GM23338 (cell line): Measurements from ENCODE around the gene PIM3. TPM values are rescaled to one million over a fixed set of nuclear protein-coding genes. Genes with fewer than 3 reads are reported as not detected.

ENCODE experiments used
- ATAC-seq: fragments of 200-7000 bp; cut with Tn5 transposase; 3 replicates; pipeline ENCODE4 v1.9.1; 2020
- DNase-seq: peaks from one replicate; pipeline ENCODE4 v3.0.0-alpha.2; 2015; ENCODE audit warnings: low spot score
- H2AFZ ChIP-seq: fragments of 200-600 bp; sonication (generic); 2 replicates; pipeline ENCODE4 v1.8.0; 2016; ENCODE audit warnings: antibody characterized with exemption, mild to moderate bottlenecking, moderate library complexity
- H3F3A ChIP-seq: fragments of 200-600 bp; sonication (generic); replicated peaks from 2 replicates; pipeline ENCODE4 v1.8.0; 2017; ENCODE audit warnings: antibody characterized with exemption, mixed run types, low read depth
- H3K27ac ChIP-seq: fragments of 200-600 bp; sonication (generic); 2 replicates; pipeline ENCODE4 v1.6.1; 2016; ENCODE audit warnings: low read depth
- H3K27me3 ChIP-seq: fragments of 200-600 bp; sonication (generic); 2 replicates; pipeline ENCODE4 v1.8.0; 2016; ENCODE audit warnings: mild to moderate bottlenecking, mixed run types, moderate library complexity; ENCODE audit not compliant: insufficient read depth
- H3K36me3 ChIP-seq: fragments of 200-600 bp; sonication (generic); 2 replicates; pipeline ENCODE4 v1.8.0; 2016; ENCODE audit warnings: mild to moderate bottlenecking; ENCODE audit not compliant: insufficient read depth
- H3K4me1 ChIP-seq: fragments of 200-600 bp; sonication (generic); 2 replicates; pipeline ENCODE4 v1.8.0; 2016; ENCODE audit warnings: mild to moderate bottlenecking, moderate library complexity; ENCODE audit not compliant: insufficient read depth
- H3K4me2 ChIP-seq: fragments of 200-600 bp; sonication (generic); 2 replicates; pipeline ENCODE4 v1.7.1; 2017; ENCODE audit warnings: mixed run types
- H3K4me3 ChIP-seq: fragments of 200-600 bp; sonication (generic); 2 replicates; pipeline ENCODE4 v1.6.1; 2016; ENCODE audit warnings: mixed run types
- H3K79me2 ChIP-seq: fragments of 200-600 bp; sonication (generic); replicated peaks from 2 replicates; pipeline ENCODE4 v1.8.0; 2017; ENCODE audit warnings: mild to moderate bottlenecking; ENCODE audit not compliant: insufficient read depth
- H3K9me2 ChIP-seq: fragments of 200-600 bp; sonication (generic); 2 replicates; pipeline ENCODE4 v1.8.0; 2017; ENCODE audit not compliant: insufficient read depth
- H4K20me1 ChIP-seq: fragments of 200-600 bp; sonication (generic); replicated peaks from 2 replicates; pipeline ENCODE4 v1.8.0; 2017; ENCODE audit warnings: mild to moderate bottlenecking; ENCODE audit not compliant: insufficient read depth
- H3K27ac Mint-ChIP-seq: 2 replicates; pipeline ENCODE4 v1.8.0; 2020; ENCODE audit warnings: inconsistent platforms, mild to moderate bottlenecking, moderate library complexity, mixed read lengths
- H3K27me3 Mint-ChIP-seq: 3 replicates; pipeline ENCODE4 v1.8.0; 2022; ENCODE audit warnings: low read depth, mild to moderate bottlenecking, moderate library complexity, mixed read lengths, inconsistent platforms; ENCODE audit not compliant: insufficient read depth, poor library complexity
- H3K36me3 Mint-ChIP-seq: 3 replicates; pipeline ENCODE4 v1.8.0; 2021; ENCODE audit warnings: low read depth, mild to moderate bottlenecking, inconsistent platforms, moderate library complexity, mixed read lengths
- H3K4me1 Mint-ChIP-seq: 3 replicates; pipeline ENCODE4 v1.8.0; 2020; ENCODE audit warnings: mild to moderate bottlenecking, inconsistent platforms, mixed read lengths
- H3K4me3 Mint-ChIP-seq: 3 replicates; pipeline ENCODE4 v1.8.0; 2021; ENCODE audit warnings: moderate library complexity, mild to moderate bottlenecking, inconsistent platforms, mixed read lengths
- H3K9me3 Mint-ChIP-seq: 3 replicates; pipeline ENCODE4 v1.8.0; 2020; ENCODE audit warnings: moderate library complexity, mild to moderate bottlenecking, inconsistent platforms, mixed read lengths
- CREB1 ChIP-seq: fragments of 250-450 bp; sonication (Bioruptor Pico); IDR thresholded peaks from 2 replicates; pipeline ENCODE4 v1.5.0; 2020; ENCODE audit warnings: low read depth, mild to moderate bottlenecking, moderate library complexity
- CTCF ChIP-seq, 2 experiments: fragments of 200-600 bp in 1 of 2; sonication (generic) in 1 of 2; conservative IDR thresholded peaks; 2 replicates each; pipeline versions ENCODE4 v1.5.1 to v1.6.1; 2016 to 2017; ENCODE audit warnings: antibody characterized with exemption in 2 of 2, low read depth in 2 of 2, mild to moderate bottlenecking in 2 of 2, moderate library complexity in 1 of 2
- EZH2phosphoT487 ChIP-seq: fragments of 200-600 bp; sonication (generic); IDR thresholded peaks from one replicate; pipeline ENCODE4 v1.8.1; 2018; ENCODE audit warnings: antibody characterized with exemption; ENCODE audit not compliant: unreplicated experiment
- JUNB ChIP-seq: IDR thresholded peaks from one replicate; pipeline ENCODE4 v1.6.1; 2016; ENCODE audit warnings: antibody characterized with exemption; ENCODE audit not compliant: unreplicated experiment
- NANOG ChIP-seq: IDR thresholded peaks from 2 replicates; pipeline ENCODE4 v1.6.1; 2016; ENCODE audit warnings: antibody characterized with exemption, borderline replicate concordance
- POLR2AphosphoS5 ChIP-seq: IDR thresholded peaks from 2 replicates; pipeline ENCODE4 v1.6.1; 2016; ENCODE audit warnings: antibody characterized with exemption, low read depth
- STAT1 ChIP-seq: IDR thresholded peaks from one replicate; pipeline ENCODE4 v1.6.1; 2016; ENCODE audit warnings: antibody characterized with exemption; ENCODE audit not compliant: unreplicated experiment
- ZNF114 ChIP-seq: fragments of 250-450 bp; sonication (Bioruptor Pico); IDR thresholded peaks from 2 replicates; pipeline ENCODE4 v1.5.0; 2020; ENCODE audit warnings: mild to moderate bottlenecking, moderate library complexity
- polyA plus RNA-seq: library from polyadenylated mRNA; unstranded; fragments of >200 nt; fragmentation: Nextera tagmentation; extraction: Ambion mirVana; gene quantifications from 2 replicates; pipeline ENCODE4 v1.2.1, GENCODE V29; 2016
- total RNA-seq: library from RNA; depleted of rRNA; stranded (reverse); fragments of >200 nt; shearing (Covaris generic); gene quantifications from 2 replicates; pipeline ENCODE4 v1.2.3, GENCODE V29; 2014
- TF ChIP-seq, protein P1 (sequence below): IDR thresholded peaks from 2 replicates; pipeline ENCODE4 v1.6.1; 2016; ENCODE audit warnings: antibody characterized with exemption
- TF ChIP-seq, protein P2 (sequence below): IDR thresholded peaks from one replicate; pipeline ENCODE4 v1.6.1; 2018; ENCODE audit warnings: antibody characterized with exemption; ENCODE audit not compliant: unreplicated experiment

The PIM3 gene
- total and polyA plus RNA-seq, 2 experiments from 2014 or later, result 17.7 to 37.3 TPM

GRCh38 chr22:50004918-50005317 lies 44.3 kb downstream of the PIM3 start:
- DNase-seq (no peak), ATAC-seq (no peak)
- Histone ChIP-seq H3K4me2 (no peak overlapping the region), H3K9me2 (no peaks in the 10 kb centered on the region), H3K27ac (no peak overlapping the region), H3K4me1 (peaks cover 7% of the 10 kb centered on the region; the same call in 1 of the 2 replicates), H3K4me3 (no peak overlapping the region), H3K36me3 (no peaks in the 10 kb centered on the region), H3K27me3 (peaks cover 15% of the 10 kb centered on the region), H3K79me2 (no peaks in the 10 kb centered on the region), H3F3A (no peaks in the 10 kb centered on the region), H4K20me1 (0 out of 2 replicates have a peak, but pooled peaks cover 3% of the 10 kb centered on the region), H2AFZ (no peak overlapping the region)
- no peak for TF ChIP-seq JUNB
- TF ChIP-seq, protein P1, sequence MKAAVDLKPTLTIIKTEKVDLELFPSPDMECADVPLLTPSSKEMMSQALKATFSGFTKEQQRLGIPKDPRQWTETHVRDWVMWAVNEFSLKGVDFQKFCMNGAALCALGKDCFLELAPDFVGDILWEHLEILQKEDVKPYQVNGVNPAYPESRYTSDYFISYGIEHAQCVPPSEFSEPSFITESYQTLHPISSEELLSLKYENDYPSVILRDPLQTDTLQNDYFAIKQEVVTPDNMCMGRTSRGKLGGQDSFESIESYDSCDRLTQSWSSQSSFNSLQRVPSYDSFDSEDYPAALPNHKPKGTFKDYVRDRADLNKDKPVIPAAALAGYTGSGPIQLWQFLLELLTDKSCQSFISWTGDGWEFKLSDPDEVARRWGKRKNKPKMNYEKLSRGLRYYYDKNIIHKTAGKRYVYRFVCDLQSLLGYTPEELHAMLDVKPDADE, result no peak
- TF ChIP-seq CREB1 (CRISPR knock-in tag), result no peak
- no peak for TF ChIP-seq CTCF (conservative IDR thresholded peaks at IDR 0.05; ENCODE audit: low read depth in 2 of 2)
- TF ChIP-seq STAT1, result no peak
- no peak for TF ChIP-seq POLR2AphosphoS5
- TF ChIP-seq ZNF114 (CRISPR knock-in tag), result no peak
- TF ChIP-seq, protein P2, sequence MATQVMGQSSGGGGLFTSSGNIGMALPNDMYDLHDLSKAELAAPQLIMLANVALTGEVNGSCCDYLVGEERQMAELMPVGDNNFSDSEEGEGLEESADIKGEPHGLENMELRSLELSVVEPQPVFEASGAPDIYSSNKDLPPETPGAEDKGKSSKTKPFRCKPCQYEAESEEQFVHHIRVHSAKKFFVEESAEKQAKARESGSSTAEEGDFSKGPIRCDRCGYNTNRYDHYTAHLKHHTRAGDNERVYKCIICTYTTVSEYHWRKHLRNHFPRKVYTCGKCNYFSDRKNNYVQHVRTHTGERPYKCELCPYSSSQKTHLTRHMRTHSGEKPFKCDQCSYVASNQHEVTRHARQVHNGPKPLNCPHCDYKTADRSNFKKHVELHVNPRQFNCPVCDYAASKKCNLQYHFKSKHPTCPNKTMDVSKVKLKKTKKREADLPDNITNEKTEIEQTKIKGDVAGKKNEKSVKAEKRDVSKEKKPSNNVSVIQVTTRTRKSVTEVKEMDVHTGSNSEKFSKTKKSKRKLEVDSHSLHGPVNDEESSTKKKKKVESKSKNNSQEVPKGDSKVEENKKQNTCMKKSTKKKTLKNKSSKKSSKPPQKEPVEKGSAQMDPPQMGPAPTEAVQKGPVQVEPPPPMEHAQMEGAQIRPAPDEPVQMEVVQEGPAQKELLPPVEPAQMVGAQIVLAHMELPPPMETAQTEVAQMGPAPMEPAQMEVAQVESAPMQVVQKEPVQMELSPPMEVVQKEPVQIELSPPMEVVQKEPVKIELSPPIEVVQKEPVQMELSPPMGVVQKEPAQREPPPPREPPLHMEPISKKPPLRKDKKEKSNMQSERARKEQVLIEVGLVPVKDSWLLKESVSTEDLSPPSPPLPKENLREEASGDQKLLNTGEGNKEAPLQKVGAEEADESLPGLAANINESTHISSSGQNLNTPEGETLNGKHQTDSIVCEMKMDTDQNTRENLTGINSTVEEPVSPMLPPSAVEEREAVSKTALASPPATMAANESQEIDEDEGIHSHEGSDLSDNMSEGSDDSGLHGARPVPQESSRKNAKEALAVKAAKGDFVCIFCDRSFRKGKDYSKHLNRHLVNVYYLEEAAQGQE, result no peak
- TF ChIP-seq EZH2phosphoT487, result no peak
- TF ChIP-seq NANOG, result no peak
- Mint-ChIP-seq H3K27ac (no peak overlapping the region), H3K36me3 (no peaks in the 10 kb centered on the region), H3K9me3 (no peaks in the 10 kb centered on the region), H3K27me3 (peaks cover 20% of the 10 kb centered on the region), H3K4me3 (no peak overlapping the region; the same call in 2 of the 3 replicates), H3K4me1 (peaks cover 8% of the 10 kb centered on the region; the same call in 2 of the 3 replicates)
